ENCODE measurements around the gene PDGFB. TPM values are rescaled to one million over a fixed set of nuclear protein-coding genes. Genes with fewer than 3 reads are reported as not detected.
A peak's percentile ranks its signal among the peaks of the same experiment; 100 is the strongest.

Gene PDGFB
- total and polyA plus RNA-seq, 2 of the 4 experiments (the other 2 are of a cell fraction): 0.07 TPM; not detected in 1

GRCh38 chr22:39290724-39291161, 46.0 kb upstream of the PDGFB start:
- ATAC-seq (ENCODE audit: low read depth) (peak; percentile 9; the same call in 1 of the 2 replicates), DNase-seq (peak; percentile 71)
- dilution Hi-C loops (cut with HindIII; ENCODE audit: low sequenced_read_pairs, unreplicated experiment): no loop called here
- H4K91ac ChIP-seq (ENCODE audit: insufficient read depth, low read depth, low read length): peak overlapping the region; percentile 11; the same call in 1 of the 2 replicates
- BruUV-seq (replicated peaks): no TSS peak
- no peaks in the 10 kb centered on the region for H4K20me1 ChIP-seq (ENCODE audit: insufficient read depth, low read length)
- H4K8ac ChIP-seq (ENCODE audit: low read depth in 2 of 2, low read length in 2 of 2): 0 out of 4 replicates have a peak overlapping the region, but pooled peaks of 1 of the 2 experiments have one; percentile 28
- H2BK15ac ChIP-seq (ENCODE audit: low read depth, low read length): peak overlapping the region; percentile 38; the same call in 1 of the 3 replicates
- H2AK5ac ChIP-seq (ENCODE audit: low read depth, low read length): peak overlapping the region; percentile 86
- CTCF ChIA-PET: no interaction called here
- 31% methylated on average over 3 of the region's 17 CpGs; no CpG with 5 or more reads in 1 of the 2 experiments for WGBS, 2 experiments (ENCODE audit: extremely low coverage in 2 of 2, insufficient read length in 1 of 2)
- H3K27me3 ChIP-seq (ENCODE audit: control insufficient read depth, insufficient read depth, low read length): no peaks in the 10 kb centered on the region; the same call in 1 of the 2 replicates
- H3K36me3 ChIP-seq (ENCODE audit: control insufficient read depth, insufficient read depth, low read length): no peaks in the 10 kb centered on the region
- no peak overlapping the region for H3K9ac ChIP-seq (ENCODE audit: low read depth, low read length)
- no peak overlapping the region for H3K23ac ChIP-seq (ENCODE audit: low read depth, low read length)
- in situ Hi-C loops (cut with MboI; ENCODE audit: low sequenced_read_pairs): no loop called here
- no peak overlapping the region; the same call in 1 of the 2 replicates for H3K4ac ChIP-seq (ENCODE audit: low read depth, low read length)
- H4K5ac ChIP-seq (ENCODE audit: low read depth, low read length): no peak overlapping the region
- H3K56ac ChIP-seq (ENCODE audit: extremely low read depth, insufficient read depth, low read length): no peak overlapping the region
- peaks cover 8% of the 10 kb centered on the region; the same call in 1 of the 2 replicates for H3K9me1 ChIP-seq (ENCODE audit: insufficient read depth, low read length)
- H3K79me1 ChIP-seq (ENCODE audit: low read depth in 1 of 2, low read length in 2 of 2): no peaks in the 10 kb centered on the region
- H2BK20ac ChIP-seq (ENCODE audit: low read depth, low read length): no peak overlapping the region
- H3K18ac ChIP-seq (ENCODE audit: low read depth, low read length): no peak overlapping the region
- peak overlapping the region; percentile 41 for H2BK120ac ChIP-seq (ENCODE audit: low read depth, low read length)
- H3K27ac ChIP-seq (ENCODE audit: insufficient read depth, low read length): no peak overlapping the region
- peaks cover 23% of the 10 kb centered on the region for H3K4me1 ChIP-seq (ENCODE audit: control insufficient read depth, insufficient read depth, low read length)
- H3K4me2 ChIP-seq (ENCODE audit: low read depth, low read length): no peak overlapping the region
- no peaks in the 10 kb centered on the region for H3K9me3 ChIP-seq (ENCODE audit: control insufficient read depth, insufficient read depth, low read length)
- no peak overlapping the region for H3K14ac ChIP-seq (replicated peaks; ENCODE audit: low read depth, low read length)
- TF ChIP-seq RAD21 (IDR thresholded peaks at IDR 0.05; ENCODE audit: low read length): 0 out of 2 replicates have a peak, but pooled peaks have one; percentile 16
- no peak for TF ChIP-seq MAZ (IDR thresholded peaks at IDR 0.05; ENCODE audit: borderline replicate concordance, low read depth, low read length)
- no peak for TF ChIP-seq ELK1 (IDR thresholded peaks at IDR 0.05; ENCODE audit: borderline replicate concordance, low read depth, low read length)
- no peak for TF ChIP-seq POLR2A (IDR thresholded peaks at IDR 0.05; ENCODE audit: low read depth, low read length)
- TF ChIP-seq MAFK (IDR thresholded peaks at IDR 0.05; ENCODE audit: low read depth, low read length): no peak
- no peak for TF ChIP-seq RFX5 (IDR thresholded peaks at IDR 0.05; ENCODE audit: low read depth, low read length)
- peak; percentile 70 for TF ChIP-seq FOS (IDR thresholded peaks at IDR 0.05; ENCODE audit: low read depth, low read length)
- TF ChIP-seq CTCF (conservative IDR thresholded peaks at IDR 0.05; ENCODE audit: low read depth, low read length): no peak
- TF ChIP-seq CEBPB (IDR thresholded peaks at IDR 0.05; ENCODE audit: low read depth, low read length): no peak
- TF ChIP-seq USF2 (IDR thresholded peaks at IDR 0.05; ENCODE audit: low read depth, low read length): no peak
- TF ChIP-seq MXI1 (IDR thresholded peaks at IDR 0.05; ENCODE audit: borderline replicate concordance, low read depth, low read length): no peak
- peak; percentile 42 for TF ChIP-seq RCOR1 (IDR thresholded peaks at IDR 0.05; ENCODE audit: insufficient replicate concordance, low read length)
- no peak for TF ChIP-seq SMC3 (IDR thresholded peaks at IDR 0.05; ENCODE audit: low read depth, low read length)
- peak overlapping the region; percentile 81 for H2AFZ ChIP-seq (replicated peaks; ENCODE audit: low read length, poor library complexity)
- no peak overlapping the region for H2BK5ac ChIP-seq (ENCODE audit: low read depth, low read length, poor library complexity, severe bottlenecking)
- intact Hi-C loops (cut with micrococcal nuclease): no loop called here
- POLR2A ChIA-PET (ENCODE audit: unreplicated experiment): no interaction called here
- no peak overlapping the region for H3K4me3 ChIP-seq (ENCODE audit: insufficient read depth, low read depth, low read length)
- peak overlapping the region; percentile 87 for H2AK9ac ChIP-seq (replicated peaks; ENCODE audit: low read depth, low read length, poor library complexity)

All from IMR-90 (cell line).